GM18861 (cell line): ENCODE data around the gene UBR1.

ENCODE experiments used
- ATAC-seq: cut with Tn5 transposase; IDR thresholded peaks from one replicate; pipeline ENCODE4 v1.9.1; 2021; ENCODE audit not compliant: unreplicated experiment

Gene UBR1

GRCh38 chr15:43107751-43108150 lies 1.9 kb upstream of the UBR1 start:
- ATAC-seq: no peak

- ATAC-seq: no peak
Measured at GRCh38 chr15:43106486-43106829, 620 bp upstream of the UBR1 start.

- ATAC-seq: no peak
Measured at GRCh38 chr15:43105077-43105736, 631 bp downstream of the UBR1 start.

DNA sequence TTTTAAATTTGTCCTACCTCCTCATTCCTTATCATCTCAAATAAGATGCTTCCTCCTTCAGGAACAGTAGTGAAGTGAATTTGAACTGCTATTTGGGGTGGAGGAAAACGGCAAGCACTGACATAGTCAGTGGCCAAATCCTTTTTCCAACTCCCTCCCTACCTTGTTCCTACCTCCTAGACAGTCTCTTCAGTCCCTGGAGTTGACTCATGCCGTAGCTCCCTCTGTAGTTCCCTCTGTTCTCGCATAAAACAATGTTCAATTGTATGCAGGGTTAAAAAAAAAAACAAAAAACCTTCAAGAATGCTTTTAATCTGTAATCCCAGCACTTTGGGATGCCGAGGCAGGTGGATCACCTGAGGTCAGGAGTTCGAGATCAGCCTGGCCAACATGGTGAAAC lies 1.4 kb downstream of the UBR1 start:
- ATAC-seq: no peak

GRCh38 chr15:43103907-43104306 lies 1.9 kb downstream of the UBR1 start:
- ATAC-seq: no peak

GRCh38 chr15:43102187-43102586 lies 3.7 kb downstream of the UBR1 start:
- no peak for ATAC-seq

DNA sequence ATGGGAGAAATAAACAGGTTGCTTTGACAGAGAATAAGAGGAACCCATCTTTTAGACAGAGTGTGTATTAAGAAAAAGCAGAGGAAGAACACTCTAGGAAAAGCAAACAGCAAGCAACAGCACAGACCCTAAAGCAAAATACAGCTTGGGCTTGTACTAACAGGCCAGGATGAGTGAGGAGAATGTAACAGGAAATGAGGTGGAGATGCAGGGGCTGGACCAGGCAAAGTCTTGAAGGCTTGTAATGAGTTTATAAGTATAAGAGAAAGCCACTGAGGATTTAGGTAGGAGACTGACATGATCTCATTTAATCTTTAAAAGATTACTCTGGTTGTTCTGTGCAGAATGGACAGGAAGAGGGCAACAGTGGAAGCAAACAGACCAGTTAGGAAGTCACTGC lies 4.9 kb downstream of the UBR1 start:
- no peak for ATAC-seq

GRCh38 chr15:43099105-43099845 lies 6.6 kb downstream of the UBR1 start:
- ATAC-seq: no peak

GRCh38 chr15:43096411-43096810 lies 9.4 kb downstream of the UBR1 start:
- ATAC-seq: no peak

- ATAC-seq: no peak
Measured at GRCh38 chr15:43095708-43096347, 10.0 kb downstream of the UBR1 start.

GRCh38 chr15:43095243-43095642 lies 10.6 kb downstream of the UBR1 start:
- ATAC-seq: no peak

GRCh38 chr15:43094416-43095030 lies 11.3 kb downstream of the UBR1 start:
- no peak for ATAC-seq

- ATAC-seq: no peak
Measured at GRCh38 chr15:43093026-43093425, 12.8 kb downstream of the UBR1 start.

- ATAC-seq: no peak
Measured at GRCh38 chr15:43091859-43092258, 14.0 kb downstream of the UBR1 start.

- ATAC-seq: no peak
Measured at GRCh38 chr15:43086551-43086950, 19.3 kb downstream of the UBR1 start.

GRCh38 chr15:43085921-43086320 lies 19.9 kb downstream of the UBR1 start:
- no peak for ATAC-seq

DNA sequence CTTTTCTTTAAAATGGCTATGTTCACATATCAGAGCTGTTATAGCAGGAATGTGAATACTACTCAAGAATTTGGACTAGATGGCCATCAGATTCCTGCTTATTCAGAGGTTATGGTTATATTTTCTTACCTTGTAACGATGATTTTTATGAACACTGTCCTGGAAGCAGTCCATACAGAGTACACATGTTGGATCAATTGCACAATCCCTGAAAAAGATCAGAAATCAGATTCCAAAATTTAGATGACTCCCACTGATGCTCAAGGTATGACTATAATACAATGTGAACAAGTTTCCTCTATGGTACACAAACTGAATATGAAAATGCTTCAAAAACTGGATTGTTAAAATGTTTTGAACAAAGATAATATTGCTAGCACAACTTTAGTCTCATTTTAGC lies 23.3 kb downstream of the UBR1 start:
- ATAC-seq: no peak

DNA sequence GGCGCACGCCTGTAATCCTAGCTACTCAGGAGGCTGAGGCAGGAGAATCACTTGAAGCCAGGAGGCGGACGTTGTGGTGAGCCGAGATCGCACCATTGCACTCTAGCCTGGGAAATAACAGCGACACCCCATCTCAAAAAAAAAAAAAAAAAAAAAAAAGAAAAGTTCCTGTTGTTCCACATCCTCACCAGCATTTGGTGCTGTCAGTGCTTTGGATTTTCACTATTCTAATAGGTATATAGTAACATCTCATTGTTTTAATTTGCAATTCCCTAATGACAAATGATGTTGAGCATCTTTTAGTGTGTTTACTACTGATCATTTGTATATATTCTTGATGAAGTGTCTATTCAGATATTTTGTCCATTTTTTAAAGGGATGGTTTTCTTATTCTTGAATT lies 24.6 kb downstream of the UBR1 start:
- no peak for ATAC-seq

DNA sequence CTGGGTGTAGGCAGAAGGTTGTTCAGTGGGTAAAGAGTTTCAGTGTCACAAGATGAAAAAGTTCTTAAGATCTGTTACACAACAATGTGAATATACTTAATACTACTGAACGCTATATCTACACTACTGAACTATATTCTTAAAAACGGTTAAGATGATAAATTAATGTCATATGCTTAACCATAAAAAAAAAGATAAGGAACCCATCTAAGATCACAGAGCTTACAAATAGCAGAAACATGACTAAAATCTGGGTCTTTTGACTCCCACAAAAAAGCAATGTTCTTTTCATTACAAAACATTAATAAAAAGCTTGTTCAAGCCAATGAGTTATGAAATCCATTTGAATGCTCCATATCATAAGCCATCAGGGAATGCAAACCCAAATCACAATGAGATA lies 34.4 kb downstream of the UBR1 start:
- ATAC-seq: no peak

- no peak for ATAC-seq
Measured at GRCh38 chr15:43070893-43071292, 34.9 kb downstream of the UBR1 start.

GRCh38 chr15:43070249-43070648 lies 35.6 kb downstream of the UBR1 start:
- ATAC-seq: no peak
